22Rv1 (cell line): Measurements from ENCODE around the gene WNK1.
A peak's percentile ranks its signal among the peaks of the same experiment; 100 is the strongest.

ENCODE experiments used
- H3K27ac ChIP-seq: fragments of 450-650 bp; 2 replicates; pipeline ENCODE4 v1.5.1; 2017
- ZFX ChIP-seq: fragments of 450-650 bp; IDR thresholded peaks from 2 replicates; pipeline ENCODE4 v1.6.1; 2017; ENCODE audit warnings: antibody characterized with exemption, borderline replicate concordance
- TF ChIP-seq, protein P1 (sequence below): fragments of 450-650 bp; IDR thresholded peaks from 2 replicates; pipeline ENCODE4 v1.5.1; 2017; ENCODE audit warnings: mild to moderate bottlenecking

WNK1 gene

DNA sequence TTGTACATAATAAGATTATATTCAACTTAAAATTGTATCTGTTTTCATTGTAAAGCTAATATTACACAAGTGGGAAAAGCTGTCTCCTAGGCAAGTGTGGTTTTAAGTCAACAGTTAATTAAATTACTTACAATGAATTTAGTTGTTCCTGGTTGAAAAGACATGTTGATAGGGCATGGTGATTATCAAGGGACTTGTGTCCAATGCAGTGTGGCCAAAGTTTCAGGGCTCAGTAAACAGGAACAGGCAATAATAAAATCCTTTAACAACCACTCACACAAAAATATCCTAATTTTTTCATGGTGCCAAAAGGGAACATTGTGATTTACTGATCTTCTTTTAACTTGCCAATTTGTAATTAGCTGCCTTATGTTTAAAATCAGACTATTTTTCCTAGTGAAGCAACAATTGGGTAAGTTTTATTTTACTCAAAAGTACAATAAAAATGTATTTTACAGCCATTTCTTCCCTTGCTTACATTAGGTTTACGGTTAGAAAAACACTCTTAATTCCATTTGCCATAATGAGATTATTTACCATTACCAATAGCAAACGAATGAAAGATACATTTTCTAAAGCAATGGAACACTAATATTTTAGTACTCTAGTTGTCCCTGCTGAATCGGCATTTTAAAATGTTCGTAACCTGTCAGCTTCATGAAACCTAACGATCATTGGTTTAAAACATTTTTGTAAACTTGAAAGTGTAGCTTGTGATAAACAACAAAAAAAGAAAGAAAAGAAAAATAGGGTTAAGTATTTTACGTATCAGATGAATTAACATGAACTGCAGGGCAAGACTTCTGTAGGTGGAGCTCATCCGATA lies 1.8 kb upstream of the WNK1 start:
- H3K27ac ChIP-seq = peak overlapping the region; percentile 98

DNA sequence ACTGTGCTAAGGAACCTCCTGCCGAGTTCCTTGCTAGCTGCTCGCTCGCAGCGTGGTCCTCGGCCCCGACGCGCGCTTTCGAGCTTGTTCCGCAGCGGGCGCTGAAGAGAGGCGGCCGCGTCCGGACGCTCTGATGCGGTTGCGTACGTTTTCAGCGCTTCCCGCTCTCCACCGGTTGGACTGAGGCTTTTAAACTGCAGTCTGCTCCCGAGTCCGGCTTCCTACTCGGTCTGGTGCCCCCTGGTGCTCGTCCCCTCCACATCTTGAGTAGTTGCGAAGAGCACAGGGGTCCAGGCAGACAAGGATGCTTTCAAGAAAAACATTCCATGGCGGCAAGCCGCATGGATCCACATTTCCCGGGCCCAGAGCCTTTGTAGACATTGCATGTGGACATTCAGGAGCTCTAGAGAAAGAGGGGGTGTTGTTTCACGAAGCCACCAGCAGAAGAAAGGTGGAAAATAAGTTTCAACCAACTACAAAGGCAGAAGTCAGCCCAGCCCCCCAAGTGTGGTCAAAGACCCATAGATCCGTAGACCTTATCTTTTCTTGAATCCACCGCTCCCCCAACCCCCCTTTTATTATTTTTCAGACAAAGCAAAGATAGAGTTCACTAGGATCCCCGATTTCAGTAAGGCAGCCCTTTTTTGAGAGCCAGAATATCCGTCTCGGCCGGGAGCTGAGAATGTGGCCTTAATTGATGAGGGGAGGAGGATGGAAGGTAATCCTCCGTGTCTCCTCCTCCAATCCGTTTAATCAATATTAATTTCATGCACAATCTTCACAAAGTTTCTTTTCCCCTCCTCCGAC lies 984 bp upstream of the WNK1 start:
- TF ChIP-seq, protein P1, sequence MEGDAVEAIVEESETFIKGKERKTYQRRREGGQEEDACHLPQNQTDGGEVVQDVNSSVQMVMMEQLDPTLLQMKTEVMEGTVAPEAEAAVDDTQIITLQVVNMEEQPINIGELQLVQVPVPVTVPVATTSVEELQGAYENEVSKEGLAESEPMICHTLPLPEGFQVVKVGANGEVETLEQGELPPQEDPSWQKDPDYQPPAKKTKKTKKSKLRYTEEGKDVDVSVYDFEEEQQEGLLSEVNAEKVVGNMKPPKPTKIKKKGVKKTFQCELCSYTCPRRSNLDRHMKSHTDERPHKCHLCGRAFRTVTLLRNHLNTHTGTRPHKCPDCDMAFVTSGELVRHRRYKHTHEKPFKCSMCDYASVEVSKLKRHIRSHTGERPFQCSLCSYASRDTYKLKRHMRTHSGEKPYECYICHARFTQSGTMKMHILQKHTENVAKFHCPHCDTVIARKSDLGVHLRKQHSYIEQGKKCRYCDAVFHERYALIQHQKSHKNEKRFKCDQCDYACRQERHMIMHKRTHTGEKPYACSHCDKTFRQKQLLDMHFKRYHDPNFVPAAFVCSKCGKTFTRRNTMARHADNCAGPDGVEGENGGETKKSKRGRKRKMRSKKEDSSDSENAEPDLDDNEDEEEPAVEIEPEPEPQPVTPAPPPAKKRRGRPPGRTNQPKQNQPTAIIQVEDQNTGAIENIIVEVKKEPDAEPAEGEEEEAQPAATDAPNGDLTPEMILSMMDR = peak; percentile 94
- TF ChIP-seq ZFX = no peak
- H3K27ac ChIP-seq = peak overlapping the region; percentile 98

More for the DNA sequence above, 1.8 kb upstream of the WNK1 start:
- TF ChIP-seq ZFX = no peak
- TF ChIP-seq, protein P1 = no peak

DNA sequence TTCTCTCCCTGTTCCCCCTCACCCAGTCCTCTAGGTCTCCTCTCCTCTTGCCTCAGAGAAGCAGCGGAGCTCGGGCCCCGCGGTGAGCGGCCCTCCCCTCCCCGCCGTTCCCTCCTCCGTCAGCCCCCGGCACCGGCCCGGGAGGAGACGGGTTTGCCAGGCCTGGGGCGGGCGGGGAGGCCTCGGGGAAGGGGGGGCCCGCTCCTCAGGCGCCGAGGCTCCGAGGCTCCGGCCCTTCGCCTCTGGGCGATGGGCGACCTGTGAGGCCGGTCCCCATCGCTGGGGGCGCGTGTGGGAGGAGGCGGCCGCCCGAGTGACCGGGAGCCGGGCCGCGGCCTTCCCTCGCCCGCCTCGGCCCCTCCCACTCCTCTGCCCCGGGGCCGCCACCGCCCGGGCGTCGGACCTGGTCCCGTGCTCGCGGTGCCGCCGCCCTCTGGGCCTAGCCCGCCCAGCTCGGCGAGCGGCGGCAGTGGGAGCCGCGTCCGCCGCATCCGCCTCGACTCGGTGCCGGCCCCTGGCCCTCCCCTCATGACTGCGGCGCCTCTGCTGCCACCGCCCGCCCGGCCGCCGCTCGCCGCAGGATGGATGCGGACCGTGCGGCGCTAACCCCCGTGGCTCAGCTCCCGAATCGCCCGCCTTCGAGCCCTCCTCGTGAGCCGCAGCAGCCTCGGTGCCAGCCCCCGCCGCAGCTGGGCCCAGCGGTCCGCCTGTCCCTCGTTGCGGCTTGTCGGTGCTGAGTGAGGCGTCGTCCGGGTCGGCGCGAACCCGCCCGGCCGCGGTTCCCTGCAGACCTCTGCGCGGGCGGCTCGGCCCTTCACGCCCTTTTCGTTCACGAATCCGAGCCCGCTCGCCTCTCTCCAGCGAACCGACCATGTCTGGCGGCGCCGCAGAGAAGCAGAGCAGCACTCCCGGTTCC lies 574 bp downstream of the WNK1 start:
- H3K27ac ChIP-seq = peak overlapping the region; percentile 98
- TF ChIP-seq, protein P1 = peak; percentile 39
- TF ChIP-seq ZFX = 0 out of 2 replicates have a peak, but pooled peaks have one; percentile 10

DNA sequence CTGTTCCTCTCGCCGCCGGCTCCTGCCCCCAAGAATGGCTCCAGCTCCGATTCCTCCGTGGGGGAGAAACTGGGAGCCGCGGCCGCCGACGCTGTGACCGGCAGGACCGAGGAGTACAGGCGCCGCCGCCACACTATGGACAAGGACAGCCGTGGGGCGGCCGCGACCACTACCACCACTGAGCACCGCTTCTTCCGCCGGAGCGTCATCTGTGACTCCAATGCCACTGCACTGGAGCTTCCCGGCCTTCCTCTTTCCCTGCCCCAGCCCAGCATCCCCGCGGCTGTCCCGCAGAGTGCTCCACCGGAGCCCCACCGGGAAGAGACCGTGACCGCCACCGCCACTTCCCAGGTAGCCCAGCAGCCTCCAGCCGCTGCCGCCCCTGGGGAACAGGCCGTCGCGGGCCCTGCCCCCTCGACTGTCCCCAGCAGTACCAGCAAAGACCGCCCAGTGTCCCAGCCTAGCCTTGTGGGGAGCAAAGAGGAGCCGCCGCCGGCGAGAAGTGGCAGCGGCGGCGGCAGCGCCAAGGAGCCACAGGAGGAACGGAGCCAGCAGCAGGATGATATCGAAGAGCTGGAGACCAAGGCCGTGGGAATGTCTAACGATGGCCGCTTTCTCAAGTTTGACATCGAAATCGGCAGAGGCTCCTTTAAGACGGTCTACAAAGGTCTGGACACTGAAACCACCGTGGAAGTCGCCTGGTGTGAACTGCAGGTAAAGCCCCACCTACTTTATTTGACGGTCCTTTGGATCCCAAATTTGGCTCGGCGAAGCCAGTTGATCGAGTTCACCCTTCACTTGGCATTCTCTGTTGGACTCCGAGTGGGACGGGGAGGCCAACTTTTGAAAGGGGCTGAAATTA lies 1.5 kb downstream of the WNK1 start:
- no peak for TF ChIP-seq ZFX
- TF ChIP-seq, protein P1 = no peak
- H3K27ac ChIP-seq = peak overlapping the region; percentile 98

DNA sequence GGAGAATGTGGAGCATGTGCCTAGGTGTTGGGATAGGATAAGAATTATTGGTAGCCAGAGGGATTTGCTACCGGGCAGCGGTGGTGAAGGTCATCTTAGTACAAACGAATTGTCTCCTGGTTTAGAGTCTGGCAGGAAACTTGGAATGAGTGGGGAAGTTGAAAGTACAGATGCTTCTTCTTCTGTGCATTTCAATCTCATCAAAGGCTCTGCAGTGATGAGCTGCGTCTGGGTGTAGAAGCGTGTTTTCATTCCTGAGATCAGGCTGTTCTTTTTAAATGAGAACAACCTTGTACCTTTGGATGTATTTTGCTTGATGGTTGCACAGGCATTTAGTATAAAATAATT lies 2.1 kb downstream of the WNK1 start:
- TF ChIP-seq ZFX = no peak
- TF ChIP-seq, protein P1 = no peak
- H3K27ac ChIP-seq = peak overlapping the region; percentile 98

DNA sequence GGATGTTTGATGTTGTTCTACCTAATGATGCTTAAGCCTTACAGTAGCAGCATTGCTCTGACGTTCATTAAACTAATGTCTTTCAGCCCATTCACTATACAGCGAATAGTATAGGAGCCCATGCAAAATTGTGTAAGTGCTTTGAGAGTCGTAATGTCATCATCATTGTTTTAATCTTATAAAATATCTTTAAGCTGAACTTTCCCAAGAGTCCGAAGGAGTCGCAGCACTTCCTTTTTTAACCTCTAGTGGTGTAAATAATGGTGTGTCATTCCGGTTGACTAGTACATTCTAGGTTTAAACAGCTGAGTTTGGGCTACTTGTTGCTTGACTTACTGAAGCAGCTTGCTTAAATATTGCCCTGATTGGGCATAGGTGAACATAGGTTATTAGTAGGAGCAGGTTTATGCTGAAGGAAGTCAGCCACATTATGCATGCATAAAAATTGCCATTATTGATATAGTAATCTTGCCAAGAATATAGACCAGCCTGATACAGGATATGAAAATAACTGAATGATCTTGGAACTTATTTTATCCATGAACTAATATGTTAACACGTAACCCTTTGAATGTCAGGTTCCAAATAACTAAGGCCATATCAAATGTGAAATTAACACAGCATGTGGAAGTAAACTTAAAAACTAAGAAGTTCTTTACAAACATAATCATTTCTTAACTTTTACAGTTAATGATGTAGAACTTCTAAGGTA lies 2.6 kb downstream of the WNK1 start:
- peak overlapping the region; percentile 98 for H3K27ac ChIP-seq
- TF ChIP-seq ZFX = no peak
- TF ChIP-seq, protein P1 = peak; percentile 34
